Measurements from ENCODE around the gene UBE2O.

- TF ChIP-seq CTCF (IDR thresholded peaks at IDR 0.05 in 8 of 11, conservative IDR thresholded peaks at IDR 0.05 in 3 of 11), result no peak
- TF ChIP-seq POLR2A (IDR thresholded peaks at IDR 0.05), result no peak
Measured at GRCh38 chr17:76480632-76481031, 27.7 kb upstream of the UBE2O start.

Data from spleen (tissue), 7 donors.